GM21723 (cell line): ENCODE data around the gene SNX8.
"Not testable (repeated sequence)": the region's sequence is repeated elsewhere in the genome, so short reads cannot be mapped to it uniquely, and the experiment has no call there.

Experiments
- ATAC-seq: cut with Tn5 transposase; IDR thresholded peaks from one replicate; pipeline ENCODE4 v1.9.1; 2021; ENCODE audit warnings: mild to moderate bottlenecking, moderate library complexity; ENCODE audit not compliant: unreplicated experiment

SNX8 gene

GRCh38 chr7:2330493-2330892, 16.3 kb upstream of the SNX8 start:
- no peak for ATAC-seq

- ATAC-seq: no peak
These were observed 12.7 kb upstream of the SNX8 start for GRCh38 chr7:2326951-2327350.

- no peak for ATAC-seq
These were observed 10.9 kb upstream of the SNX8 start for GRCh38 chr7:2325162-2325561.

- ATAC-seq: no peak
These were observed 6.8 kb upstream of the SNX8 start for GRCh38 chr7:2321020-2321419.

- no peak for ATAC-seq
These were observed 3.5 kb upstream of the SNX8 start for GRCh38 chr7:2317556-2318293.

GRCh38 chr7:2316578-2316977, 2.3 kb upstream of the SNX8 start:
- no peak for ATAC-seq

GRCh38 chr7:2315787-2316186, 1.5 kb upstream of the SNX8 start:
- no peak for ATAC-seq

GRCh38 chr7:2314956-2315530, 802 bp upstream of the SNX8 start:
- ATAC-seq: not testable (repeated sequence)

GRCh38 chr7:2313450-2314208, 612 bp downstream of the SNX8 start:
- peak; percentile 17 for ATAC-seq

- no peak for ATAC-seq
These were observed 1.8 kb downstream of the SNX8 start for GRCh38 chr7:2312267-2312929.

- ATAC-seq: no peak
These were observed 4.3 kb downstream of the SNX8 start for GRCh38 chr7:2309889-2310331.

GRCh38 chr7:2307690-2308107, 6.5 kb downstream of the SNX8 start:
- ATAC-seq: peak; percentile 57

- no peak for ATAC-seq
These were observed 7.6 kb downstream of the SNX8 start for GRCh38 chr7:2306688-2307087.

GRCh38 chr7:2305258-2305657, 9.0 kb downstream of the SNX8 start:
- ATAC-seq: not testable (repeated sequence)

- not testable (repeated sequence) for ATAC-seq
These were observed 10.7 kb downstream of the SNX8 start for GRCh38 chr7:2303520-2303919.

GRCh38 chr7:2302743-2303397, 11.4 kb downstream of the SNX8 start:
- not testable (repeated sequence) for ATAC-seq

GRCh38 chr7:2301511-2301863, 12.8 kb downstream of the SNX8 start:
- no peak for ATAC-seq

- ATAC-seq: no peak
These were observed 14.2 kb downstream of the SNX8 start for GRCh38 chr7:2299870-2300512.

GRCh38 chr7:2299131-2299829, 15.0 kb downstream of the SNX8 start:
- ATAC-seq: no peak

- no peak for ATAC-seq
These were observed 17.4 kb downstream of the SNX8 start for GRCh38 chr7:2296832-2297231.
